ENCODE results near the gene ZNF423. TPM values are rescaled to one million over a fixed set of nuclear protein-coding genes. Genes with fewer than 3 reads are reported as not detected.

ZNF423 gene
- polyA plus RNA-seq, 1 donor from 2014 or later = 4.5 TPM

- Histone ChIP-seq H3K9me3 (ENCODE audit: low read length) (peaks cover 4% of the 10 kb centered on the region), H3K4me2 (ENCODE audit: low read length) (no peak overlapping the region), H3F3A (ENCODE audit: insufficient read depth, low read length, poor library complexity, severe bottlenecking) (no peaks in the 10 kb centered on the region), H3K79me2 (replicated peaks; ENCODE audit: insufficient read depth, low read length) (peaks cover 8% of the 10 kb centered on the region), H3K9ac (ENCODE audit: low read length) (no peak overlapping the region), H2AFZ (ENCODE audit: low read depth, low read length) (no peak overlapping the region), H3K4me3 (ENCODE audit: low read length) (no peak overlapping the region), H3K27ac (ENCODE audit: low read length) (no peak overlapping the region), H4K20me1 (ENCODE audit: insufficient read depth) (no peaks in the 10 kb centered on the region), H3K27me3 (ENCODE audit: insufficient read depth, low read depth, low read length) (no peaks in the 10 kb centered on the region), H3K36me3 (ENCODE audit: insufficient read depth, low read length) (no peaks in the 10 kb centered on the region), H3K9me2 (ENCODE audit: insufficient read depth, low read length) (no peaks in the 10 kb centered on the region)
- TF ChIP-seq MXI1 (conservative IDR thresholded peaks at IDR 0.05; ENCODE audit: poor library complexity, severe bottlenecking) = no peak
- no peak for TF ChIP-seq REST (IDR thresholded peaks at IDR 0.05; ENCODE audit: borderline replicate concordance)
- no peak for TF ChIP-seq CTCF (IDR thresholded peaks at IDR 0.05; ENCODE audit: poor library complexity, severe bottlenecking)
- no peak for TF ChIP-seq RAD21 (conservative IDR thresholded peaks at IDR 0.05)
- TF ChIP-seq EP300 (conservative IDR thresholded peaks at IDR 0.05; ENCODE audit: poor library complexity, severe bottlenecking) = no peak
- TF ChIP-seq EZH2 (IDR thresholded peaks at IDR 0.05; ENCODE audit: borderline replicate concordance, insufficient read depth, low read length, poor library complexity, severe bottlenecking) = no peak
- TF ChIP-seq POLR2AphosphoS5 (IDR thresholded peaks at IDR 0.05) = no peak
- no peak for TF ChIP-seq SMC3 (conservative IDR thresholded peaks at IDR 0.05; ENCODE audit: poor library complexity)
- TF ChIP-seq TAF1 (IDR thresholded peaks at IDR 0.05; ENCODE audit: low read depth) = no peak
Measured at GRCh38 chr16:49734331-49734730, 121.6 kb downstream of the ZNF423 start.

GRCh38 chr16:49733313-49734009, 122.5 kb downstream of the ZNF423 start:
- TF ChIP-seq TAF1 (IDR thresholded peaks at IDR 0.05; ENCODE audit: low read depth) = no peak
- TF ChIP-seq MXI1 (conservative IDR thresholded peaks at IDR 0.05; ENCODE audit: poor library complexity, severe bottlenecking) = no peak
- no peak for TF ChIP-seq POLR2AphosphoS5 (IDR thresholded peaks at IDR 0.05)
- TF ChIP-seq EP300 (conservative IDR thresholded peaks at IDR 0.05; ENCODE audit: poor library complexity, severe bottlenecking) = no peak
- no peak for TF ChIP-seq CTCF (IDR thresholded peaks at IDR 0.05; ENCODE audit: poor library complexity, severe bottlenecking)
- TF ChIP-seq RAD21 (conservative IDR thresholded peaks at IDR 0.05) = no peak
- TF ChIP-seq SMC3 (conservative IDR thresholded peaks at IDR 0.05; ENCODE audit: poor library complexity) = no peak
- no peak for TF ChIP-seq EZH2 (IDR thresholded peaks at IDR 0.05; ENCODE audit: borderline replicate concordance, insufficient read depth, low read length, poor library complexity, severe bottlenecking)
- Histone ChIP-seq H3K27ac (ENCODE audit: low read length) (no peak overlapping the region), H3K36me3 (ENCODE audit: insufficient read depth, low read length) (no peaks in the 10 kb centered on the region), H3K79me2 (replicated peaks; ENCODE audit: insufficient read depth, low read length) (peaks cover 8% of the 10 kb centered on the region), H3K4me2 (ENCODE audit: low read length) (no peak overlapping the region), H3F3A (ENCODE audit: insufficient read depth, low read length, poor library complexity, severe bottlenecking) (no peaks in the 10 kb centered on the region), H3K4me3 (ENCODE audit: low read length) (no peak overlapping the region), H3K9me2 (ENCODE audit: insufficient read depth, low read length) (no peaks in the 10 kb centered on the region), H2AFZ (ENCODE audit: low read depth, low read length) (no peak overlapping the region), H4K20me1 (ENCODE audit: insufficient read depth) (no peaks in the 10 kb centered on the region), H3K9ac (ENCODE audit: low read length) (no peak overlapping the region), H3K27me3 (ENCODE audit: insufficient read depth, low read depth, low read length) (no peaks in the 10 kb centered on the region), H3K9me3 (ENCODE audit: low read length) (peaks cover 4% of the 10 kb centered on the region)
